ENCODE data around the gene HAND2. TPM values are rescaled to one million over a fixed set of nuclear protein-coding genes. Genes with fewer than 3 reads are reported as not detected.

HAND2 gene
- total RNA-seq: 104 TPM

GRCh38 chr4:173529477-173530325 lies at the start of gene HAND2:
TSS of gene HAND2 (minus strand) at chr4:173530229. CDS start at chr4:173529289, 940 bp downstream.
- peak; percentile 77 for DNase-seq (ENCODE audit: low spot score)

GRCh38 chr4:173578956-173579355 lies 48.9 kb upstream of the HAND2 start:
- no peak for DNase-seq (ENCODE audit: low spot score)

- DNase-seq (ENCODE audit: low spot score): no peak
These were observed 47.9 kb upstream of the HAND2 start for GRCh38 chr4:173577963-173578362.

GRCh38 chr4:173575482-173576152 lies 45.6 kb upstream of the HAND2 start:
- no peak for DNase-seq (ENCODE audit: low spot score)

- DNase-seq (ENCODE audit: low spot score): no peak
These were observed 43.7 kb upstream of the HAND2 start for GRCh38 chr4:173573725-173574124.

- no peak for DNase-seq (ENCODE audit: low spot score)
These were observed 43.3 kb upstream of the HAND2 start for GRCh38 chr4:173573286-173573685.

GRCh38 chr4:173572493-173573129 lies 42.6 kb upstream of the HAND2 start:
- no peak for DNase-seq (ENCODE audit: low spot score)

- no peak for DNase-seq (ENCODE audit: low spot score)
These were observed 41.6 kb upstream of the HAND2 start for GRCh38 chr4:173571620-173572019.

- DNase-seq (ENCODE audit: low spot score): no peak
These were observed 35.3 kb upstream of the HAND2 start for GRCh38 chr4:173565281-173565680.

GRCh38 chr4:173564461-173564860 lies 34.4 kb upstream of the HAND2 start:
- DNase-seq (ENCODE audit: low spot score): no peak

GRCh38 chr4:173560896-173561295 lies 30.9 kb upstream of the HAND2 start:
- no peak for DNase-seq (ENCODE audit: low spot score)

GRCh38 chr4:173556398-173557131 lies 26.5 kb upstream of the HAND2 start:
- no peak for DNase-seq (ENCODE audit: low spot score)

- DNase-seq (ENCODE audit: low spot score): no peak
These were observed 17.9 kb upstream of the HAND2 start for GRCh38 chr4:173547889-173548288.

GRCh38 chr4:173546776-173547175 lies 16.7 kb upstream of the HAND2 start:
- DNase-seq (ENCODE audit: low spot score): no peak

- DNase-seq (ENCODE audit: low spot score): no peak
These were observed 15.4 kb upstream of the HAND2 start for GRCh38 chr4:173545440-173545839.

GRCh38 chr4:173543266-173543665 lies 13.2 kb upstream of the HAND2 start:
- DNase-seq (ENCODE audit: low spot score): no peak

- DNase-seq (ENCODE audit: low spot score): no peak
These were observed 10.0 kb upstream of the HAND2 start for GRCh38 chr4:173539986-173540385.

GRCh38 chr4:173538909-173539445 lies 8.9 kb upstream of the HAND2 start:
- no peak for DNase-seq (ENCODE audit: low spot score)

- DNase-seq (ENCODE audit: low spot score): no peak
These were observed 8.3 kb upstream of the HAND2 start for GRCh38 chr4:173538148-173538908.

- no peak for DNase-seq (ENCODE audit: low spot score)
These were observed 7.7 kb upstream of the HAND2 start for GRCh38 chr4:173537613-173538147.

Data from mucosa of gallbladder (tissue), 1 donor.